Sigmoid colon (tissue), 7 donors: ENCODE measurements around the gene VWA7. TPM values are rescaled to one million over a fixed set of nuclear protein-coding genes. Genes with fewer than 3 reads are reported as not detected.

Experiments
- DNase-seq: peaks from one replicate; pipeline ENCODE4 v3.0.0-alpha.2; 2019
- H3K27ac ChIP-seq, 4 donors: fragments of 200-600 bp; sonication (generic); one replicate each; pipeline ENCODE4 v1.5.1; 2016 to 2019; ENCODE audit warnings: mild to moderate bottlenecking in 1 of 4
- H3K27me3 ChIP-seq, 3 donors: fragments of 200-600 bp; sonication (generic); one replicate each; pipeline ENCODE4 v1.5.1; 2019; ENCODE audit warnings: mild to moderate bottlenecking in 1 of 3
- H3K36me3 ChIP-seq, 4 donors: fragments of 200-600 bp; sonication (generic); one replicate each; pipeline ENCODE4 v1.5.1; 2016 to 2019
- H3K4me1 ChIP-seq, 4 donors: fragments of 200-600 bp; sonication (generic); one replicate each; pipeline ENCODE4 v1.5.1; 2017 to 2019
- H3K4me3 ChIP-seq, 4 donors: fragments of 200-600 bp; sonication (generic); one replicate each; pipeline ENCODE4 v1.5.1; 2017 to 2019; ENCODE audit warnings: mild to moderate bottlenecking in 2 of 4, moderate library complexity in 1 of 4
- H3K9me3 ChIP-seq, 4 donors: fragments of 200-600 bp in 3 of 4; sonication (generic) in 3 of 4; one replicate each; pipeline versions ENCODE4 v1.5.1 to v1.6.1; 2013 to 2019
- EP300 ChIP-seq, 4 donors: sonication (generic); formaldehyde crosslinking; IDR thresholded peaks; one replicate each; pipeline ENCODE4 v1.6.1; 2017; ENCODE audit warnings: antibody characterized with exemption in 4 of 4
- POLR2A ChIP-seq, 2 donors: fragments of 450-650 bp; IDR thresholded peaks; one replicate each; pipeline ENCODE4 v1.6.1; 2016; ENCODE audit warnings: antibody characterized with exemption in 2 of 2, mild to moderate bottlenecking in 2 of 2, moderate library complexity in 2 of 2
- POLR2AphosphoS5 ChIP-seq, 4 donors: sonication (generic); formaldehyde crosslinking; IDR thresholded peaks; one replicate each; pipeline ENCODE4 v1.6.1; 2017; ENCODE audit warnings: antibody characterized with exemption in 4 of 4
- WGBS, 2 donors: extraction: QIAGEN DNeasy Blood & Tissue Kit; methylation state at CpG; one replicate each; pipeline ENCODE4 v1.1.7; 2013; 5-methylcytosine and 5-hydroxymethylcytosine counted together
- intact Hi-C: fragments of 100-400 bp; cut with DNase I; formaldehyde crosslinking; loops from one replicate; pipeline ENCODE4 v1.15.1; 2023
- polyA plus RNA-seq, 3 donors: library from polyadenylated mRNA; stranded (reverse); fragments of 200-250 nt; gene quantifications; one replicate each; pipeline ENCODE4 v1.2.3, GENCODE V29; 2013
- total RNA-seq, 4 donors: library from RNA; depleted of rRNA; stranded (reverse); fragments of >200 nt; gene quantifications; one replicate each; pipeline ENCODE4 v1.1.0, GENCODE V29; 2016
- TF ChIP-seq, protein P1 (sequence below), 4 experiments: fragments of 450-650 bp in 3 of 4; fragments of 200-600 bp in 1 of 4; IDR thresholded peaks; one replicate each; pipeline ENCODE4 v1.5.1; 2016 to 2019; ENCODE audit warnings: antibody characterized with exemption in 4 of 4, mild to moderate bottlenecking in 3 of 4, moderate library complexity in 2 of 4
- donor health status: healthy with polysubstance abuse.
- donor health status: Bipolar disorder and iron deficiency.
- donor health status: healthy.

Gene VWA7
- total and polyA plus RNA-seq, 7 donors = 0.14 to 6.0 (median 3.2) TPM; not detected in 1

DNA sequence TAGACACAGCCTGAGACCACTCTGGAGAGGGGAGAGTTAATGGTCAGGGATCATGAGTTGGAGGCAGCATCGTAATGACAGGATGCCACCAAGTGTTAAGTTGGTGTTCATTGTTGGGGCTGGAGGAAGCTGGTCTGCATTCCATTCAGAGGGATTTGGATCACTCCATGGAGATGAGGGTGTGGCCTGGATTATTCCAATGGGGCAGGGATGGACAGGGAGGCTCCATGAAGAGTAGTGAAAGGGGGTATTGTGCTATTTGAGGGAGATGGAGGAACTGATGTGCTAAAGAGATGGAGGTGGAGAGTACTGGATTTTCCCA is 13.5 kb downstream of the VWA7 start:
- Histone ChIP-seq H3K27me3 (peaks cover 0 to 14% (median 3%) of the 10 kb centered on the region in 3 donors), H3K4me3 (no peak overlapping the region), H3K27ac (no peak overlapping the region), H3K9me3 (no peaks in the 10 kb centered on the region), H3K36me3 (no peaks in the 10 kb centered on the region), H3K4me1 (peaks cover 0 to 10% (median 7%) of the 10 kb centered on the region in 4 donors)
- intact Hi-C loops = no loop called here
- TF ChIP-seq EP300 (IDR thresholded peaks at IDR 0.05) (no peak), POLR2A (IDR thresholded peaks at IDR 0.05) (no peak), POLR2AphosphoS5 (IDR thresholded peaks at IDR 0.05) (no peak)
- TF ChIP-seq, protein P1, sequence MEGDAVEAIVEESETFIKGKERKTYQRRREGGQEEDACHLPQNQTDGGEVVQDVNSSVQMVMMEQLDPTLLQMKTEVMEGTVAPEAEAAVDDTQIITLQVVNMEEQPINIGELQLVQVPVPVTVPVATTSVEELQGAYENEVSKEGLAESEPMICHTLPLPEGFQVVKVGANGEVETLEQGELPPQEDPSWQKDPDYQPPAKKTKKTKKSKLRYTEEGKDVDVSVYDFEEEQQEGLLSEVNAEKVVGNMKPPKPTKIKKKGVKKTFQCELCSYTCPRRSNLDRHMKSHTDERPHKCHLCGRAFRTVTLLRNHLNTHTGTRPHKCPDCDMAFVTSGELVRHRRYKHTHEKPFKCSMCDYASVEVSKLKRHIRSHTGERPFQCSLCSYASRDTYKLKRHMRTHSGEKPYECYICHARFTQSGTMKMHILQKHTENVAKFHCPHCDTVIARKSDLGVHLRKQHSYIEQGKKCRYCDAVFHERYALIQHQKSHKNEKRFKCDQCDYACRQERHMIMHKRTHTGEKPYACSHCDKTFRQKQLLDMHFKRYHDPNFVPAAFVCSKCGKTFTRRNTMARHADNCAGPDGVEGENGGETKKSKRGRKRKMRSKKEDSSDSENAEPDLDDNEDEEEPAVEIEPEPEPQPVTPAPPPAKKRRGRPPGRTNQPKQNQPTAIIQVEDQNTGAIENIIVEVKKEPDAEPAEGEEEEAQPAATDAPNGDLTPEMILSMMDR (IDR thresholded peaks at IDR 0.05) = no peak
- no peak for DNase-seq
- 18 to 34% methylated on average over 1 of the region's 1 CpG for WGBS, 2 donors

DNA sequence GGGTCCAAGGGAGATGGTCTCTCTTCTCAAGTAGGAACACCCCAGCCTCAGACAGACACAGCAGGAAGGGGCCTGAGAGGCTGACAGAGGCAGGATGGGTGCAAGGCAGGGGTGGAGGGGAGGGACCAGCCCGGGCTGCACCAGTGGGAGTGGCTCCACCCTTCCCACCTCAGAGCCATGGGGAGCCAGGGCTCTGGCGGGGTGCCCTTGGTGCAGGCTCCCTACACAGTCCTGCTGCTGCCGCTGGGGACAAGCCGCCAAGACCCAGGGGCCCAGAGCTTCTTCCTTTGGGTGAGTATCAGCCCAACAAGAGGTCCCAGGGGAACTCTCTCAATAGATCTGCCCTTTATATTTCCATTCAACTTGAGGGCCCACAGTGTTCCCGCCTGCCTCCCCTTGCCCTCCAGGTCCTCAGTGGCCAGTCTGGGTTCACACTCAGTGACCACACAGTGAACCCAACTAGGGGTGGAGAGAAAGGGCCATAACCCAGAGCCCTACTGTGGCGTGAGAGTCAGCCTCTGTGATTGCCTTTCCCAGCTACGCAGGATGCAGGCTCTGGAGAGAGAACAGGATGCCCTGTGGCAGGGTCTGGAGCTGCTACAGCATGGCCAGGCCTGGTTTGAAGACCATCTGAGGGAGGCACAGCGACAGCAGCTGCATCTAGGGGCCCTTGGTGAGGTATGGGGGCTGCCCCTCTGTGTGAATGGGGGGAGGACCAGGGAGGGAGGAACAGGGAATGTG is 14.1 kb downstream of the VWA7 start:
- Histone ChIP-seq H3K36me3 (no peaks in the 10 kb centered on the region), H3K4me1 (peaks cover 0 to 10% (median 7%) of the 10 kb centered on the region in 4 donors), H3K4me3 (no peak overlapping the region), H3K9me3 (no peaks in the 10 kb centered on the region), H3K27me3 (peaks cover 0 to 14% (median 3%) of the 10 kb centered on the region in 3 donors), H3K27ac (no peak overlapping the region)
- DNase-seq = no peak
- 82 to 83% methylated on average over 8 of the region's 8 CpGs for WGBS, 2 donors
- TF ChIP-seq EP300 (IDR thresholded peaks at IDR 0.05) = no peak
- TF ChIP-seq, protein P1 (IDR thresholded peaks at IDR 0.05) = no peak
- no peak for TF ChIP-seq POLR2A (IDR thresholded peaks at IDR 0.05)
- TF ChIP-seq POLR2AphosphoS5 (IDR thresholded peaks at IDR 0.05) = no peak
- intact Hi-C loops = no loop called here

DNA sequence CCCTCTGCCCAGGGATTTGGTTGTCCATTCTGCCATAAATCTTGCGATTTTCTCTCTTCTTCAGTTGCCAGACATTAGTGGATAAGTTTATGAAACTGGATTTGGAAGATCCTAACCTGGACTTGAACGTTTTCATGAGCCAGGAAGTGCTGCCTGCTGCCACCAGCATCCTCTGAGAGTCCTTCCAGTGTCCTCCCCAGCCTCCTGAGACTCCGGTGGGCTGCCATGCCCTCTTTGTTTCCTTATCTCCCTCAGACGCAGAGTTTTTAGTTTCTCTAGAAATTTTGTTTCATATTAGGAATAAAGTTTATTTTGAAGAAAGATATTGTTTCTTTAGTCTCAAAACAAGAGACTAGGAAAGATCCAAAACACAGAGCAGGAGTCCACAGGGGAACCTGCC is 14.8 kb downstream of the VWA7 start, which contains the start of gene SAPCD1:
SAPCD1 (plus strand) TSS at position 301 of the 400 bp plus-strand sequence. CDS start 399 bp downstream, outside the sequence.
- no peak within 1 kb of the TSS for H3K27ac ChIP-seq
- H3K36me3 ChIP-seq = no peaks in the 10 kb centered on the region
- peaks cover 0 to 10% (median 7%) of the 10 kb centered on the region in 4 donors for H3K4me1 ChIP-seq
- no peaks in the 10 kb centered on the region for H3K9me3 ChIP-seq
- TF ChIP-seq, protein P1 (IDR thresholded peaks at IDR 0.05) = no peak
- TF ChIP-seq POLR2AphosphoS5 (IDR thresholded peaks at IDR 0.05) (no peak), POLR2A (IDR thresholded peaks at IDR 0.05) (no peak)
- 81 to 87% methylated on average over 4 of the region's 4 CpGs for WGBS, 2 donors
- no peak for DNase-seq
- intact Hi-C loops = no loop called here
- no peak within 1 kb of the TSS for H3K4me3 ChIP-seq
- peaks cover 0 to 14% (median 3%) of the 10 kb centered on the region in 3 donors for H3K27me3 ChIP-seq

DNA sequence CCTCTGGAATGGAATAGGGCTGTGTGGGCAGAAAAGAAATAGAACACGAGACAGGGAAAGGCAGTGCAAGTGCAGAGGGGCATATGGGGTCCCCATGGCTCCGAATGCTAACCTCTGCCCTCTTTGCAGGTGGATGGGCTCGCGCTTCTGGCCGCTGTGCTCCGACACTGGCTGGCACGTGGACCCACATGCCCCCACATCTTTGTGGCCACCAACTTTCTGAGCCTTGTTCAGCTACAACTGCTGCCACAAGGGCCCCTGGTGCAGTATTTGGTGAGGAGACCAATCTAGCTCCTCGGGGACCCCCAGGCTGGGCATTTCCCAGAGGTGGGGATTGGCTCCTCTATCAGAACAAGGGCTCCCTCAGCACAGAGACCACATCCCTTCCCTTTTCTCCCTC is 15.8 kb downstream of the VWA7 start:
- H3K27me3 ChIP-seq = peaks cover 0 to 10% (median 3%) of the 10 kb centered on the region in 3 donors
- no peak overlapping the region for H3K27ac ChIP-seq
- H3K36me3 ChIP-seq = no peaks in the 10 kb centered on the region
- H3K4me3 ChIP-seq = no peak overlapping the region
- no peak for DNase-seq
- WGBS, 2 donors = 96 to 97% methylated on average over 8 of the region's 8 CpGs
- TF ChIP-seq, protein P1 (IDR thresholded peaks at IDR 0.05) = no peak
- TF ChIP-seq POLR2A (IDR thresholded peaks at IDR 0.05) (no peak), EP300 (IDR thresholded peaks at IDR 0.05) (no peak), POLR2AphosphoS5 (IDR thresholded peaks at IDR 0.05) (no peak)
- intact Hi-C loops = no loop called here
- peaks cover 0 to 6% (median 5%) of the 10 kb centered on the region in 4 donors for H3K4me1 ChIP-seq
- H3K9me3 ChIP-seq = no peaks in the 10 kb centered on the region
